HG03159 (cell line): ENCODE measurements around the gene GBX1.

Experiments
- ATAC-seq: cut with Tn5 transposase; IDR thresholded peaks from one replicate; pipeline ENCODE4 v1.9.1; 2021; ENCODE audit warnings: mild to moderate bottlenecking, moderate library complexity; ENCODE audit not compliant: unreplicated experiment

GBX1 gene

GRCh38 chr7:151194188-151194587, 26.7 kb upstream of the GBX1 start:
- no peak for ATAC-seq

DNA sequence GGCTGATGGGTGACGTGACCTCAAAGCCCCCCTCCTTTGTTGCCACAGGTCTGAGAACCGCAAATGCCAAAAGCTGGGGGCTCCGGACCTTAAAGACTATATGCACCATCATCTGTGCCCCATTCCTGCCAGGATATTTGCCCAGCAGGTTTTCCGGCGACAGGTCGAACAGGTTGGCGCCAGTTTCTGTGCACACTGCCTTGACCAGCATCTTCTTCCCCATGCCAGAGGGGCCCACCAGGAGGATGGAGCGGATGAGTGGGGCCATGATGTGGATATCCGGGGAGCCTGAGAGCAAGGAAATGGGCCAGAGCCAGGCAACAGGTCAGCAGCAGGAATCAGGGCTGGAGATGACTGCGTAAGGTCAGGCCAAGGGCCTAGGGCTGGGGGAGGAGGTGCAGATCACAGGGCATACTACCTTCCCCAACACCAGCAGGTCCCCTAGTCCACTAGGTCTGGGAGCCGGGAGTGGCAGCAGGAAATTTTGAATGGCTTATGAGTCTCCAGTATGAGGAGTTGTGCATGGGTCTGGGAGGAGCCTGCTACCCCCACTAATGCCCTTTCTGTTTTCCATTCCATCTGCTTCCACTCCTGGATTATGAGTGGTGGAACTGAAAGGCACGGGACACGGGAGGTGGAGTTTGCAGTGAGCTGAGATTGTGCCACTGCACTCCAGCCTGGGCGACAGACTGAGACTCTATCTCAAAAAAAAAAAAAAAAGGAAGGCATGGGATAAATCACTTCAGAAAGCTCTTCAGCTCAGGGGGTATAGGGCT, 25.9 kb upstream of the GBX1 start:
- no peak for ATAC-seq

- ATAC-seq: no peak
Measured at GRCh38 chr7:151192002-151192539, 24.6 kb upstream of the GBX1 start.

- ATAC-seq: no peak
Measured at GRCh38 chr7:151191544-151191943, 24.1 kb upstream of the GBX1 start.

- ATAC-seq: no peak
Measured at GRCh38 chr7:151189038-151189437, 21.5 kb upstream of the GBX1 start.

DNA sequence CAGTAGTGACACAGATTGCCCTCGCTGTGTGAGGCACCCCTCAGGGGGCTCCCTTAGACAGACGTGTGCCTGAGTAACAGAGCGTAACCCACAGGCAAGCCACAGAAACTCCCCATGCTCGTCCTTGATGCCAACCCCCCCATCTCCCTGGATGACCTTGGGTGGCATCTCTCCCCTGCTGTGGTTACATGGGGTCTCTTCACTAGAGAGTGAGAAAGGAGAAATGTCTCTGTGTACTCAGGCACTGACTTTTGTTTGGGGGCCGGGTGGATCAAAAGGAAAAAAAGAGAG, 20.7 kb upstream of the GBX1 start:
- no peak for ATAC-seq

DNA sequence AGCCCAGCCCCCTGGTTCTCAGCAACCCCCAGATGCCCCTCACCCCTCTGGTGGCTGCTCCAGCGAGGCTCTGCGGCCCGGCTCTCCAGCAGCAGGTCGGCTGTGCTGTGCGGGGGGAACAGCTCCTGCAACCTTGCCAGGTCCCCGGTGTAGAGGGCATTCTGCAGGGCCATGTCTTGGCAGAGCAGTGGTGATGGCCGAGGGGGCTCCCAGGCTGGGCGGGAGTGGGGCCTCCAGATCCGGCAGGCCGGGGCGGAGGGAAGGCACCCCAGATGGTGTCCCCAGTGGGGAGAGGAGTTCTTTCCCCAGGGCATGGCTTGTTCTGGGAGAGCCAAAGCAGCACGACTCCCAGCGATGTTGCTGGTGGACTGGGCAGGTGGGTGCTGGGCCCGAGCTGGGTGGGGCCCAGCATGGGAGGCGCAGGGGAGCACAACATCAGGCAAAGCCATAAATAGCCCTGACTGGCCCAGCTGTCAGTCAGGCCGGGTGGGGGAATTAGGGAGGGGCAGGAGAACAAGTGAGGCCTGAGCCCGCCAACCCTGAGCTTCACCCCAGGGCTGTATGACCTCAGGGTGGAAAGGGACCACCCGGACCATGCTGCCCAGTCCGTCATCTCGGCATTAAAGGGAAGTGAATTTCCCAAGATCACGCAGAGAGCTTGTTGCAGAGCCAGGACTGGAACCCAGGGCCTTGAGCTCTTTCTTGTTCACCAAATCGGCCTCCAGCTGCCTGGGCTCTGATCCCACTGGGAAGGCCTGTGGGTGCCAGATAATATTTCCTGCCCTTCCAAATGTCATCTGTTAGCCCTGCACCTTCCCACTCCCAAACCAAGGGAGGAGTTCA, 20.1 kb upstream of the GBX1 start:
- ATAC-seq: no peak

- ATAC-seq: no peak
Measured at GRCh38 chr7:151186640-151187408, 19.3 kb upstream of the GBX1 start, which contains the start of gene ASB10. Gene ASB10 (minus strand): TSS chr7:151187250. CDS start chr7:151187130, 120 bp downstream.

GRCh38 chr7:151185762-151186639, 18.5 kb upstream of the GBX1 start:
- ATAC-seq: no peak

DNA sequence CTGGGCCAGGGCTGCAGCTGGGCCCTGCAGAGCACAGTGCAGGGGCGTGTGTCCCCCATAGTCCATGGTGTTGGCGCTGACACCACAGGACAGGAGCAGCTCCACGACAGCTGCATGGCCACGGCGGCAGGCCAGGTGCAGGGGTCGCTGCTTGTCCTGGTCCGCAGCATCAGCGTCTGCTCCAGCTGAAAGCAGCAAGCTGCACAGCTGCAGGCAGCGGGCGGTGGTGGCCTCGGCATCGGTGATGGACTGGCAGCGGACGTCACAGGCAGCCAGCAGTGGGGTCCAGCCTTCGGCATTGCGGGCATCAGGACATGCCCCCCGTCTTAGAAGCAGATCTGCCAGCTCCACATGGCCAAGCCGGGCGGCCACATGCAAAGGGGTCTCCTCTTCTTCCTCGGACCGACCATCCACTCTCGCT, 13.5 kb upstream of the GBX1 start:
- ATAC-seq: no peak

DNA sequence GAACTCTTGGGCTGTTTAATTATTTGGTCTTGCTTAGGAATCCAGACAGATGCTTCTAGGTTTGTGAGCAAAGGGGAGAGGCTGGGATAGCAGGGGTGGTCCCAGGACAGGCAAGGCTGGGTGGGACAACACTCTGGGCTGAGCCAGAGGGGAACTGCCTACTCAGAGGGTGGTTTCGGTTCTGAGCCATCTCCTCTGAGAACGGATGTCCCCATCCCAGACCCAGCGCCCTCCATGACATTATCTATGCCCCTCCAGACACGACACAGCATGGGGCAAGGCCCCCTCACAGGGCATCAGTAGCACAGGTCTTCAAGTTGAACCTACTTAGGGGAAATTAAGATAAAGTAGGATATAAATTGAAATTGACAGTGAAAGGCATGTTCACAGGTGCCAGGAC, 12.5 kb upstream of the GBX1 start:
- no peak for ATAC-seq

- no peak for ATAC-seq
Measured at GRCh38 chr7:151179287-151179860, 11.9 kb upstream of the GBX1 start.

GRCh38 chr7:151178831-151179230, 11.3 kb upstream of the GBX1 start:
- no peak for ATAC-seq

DNA sequence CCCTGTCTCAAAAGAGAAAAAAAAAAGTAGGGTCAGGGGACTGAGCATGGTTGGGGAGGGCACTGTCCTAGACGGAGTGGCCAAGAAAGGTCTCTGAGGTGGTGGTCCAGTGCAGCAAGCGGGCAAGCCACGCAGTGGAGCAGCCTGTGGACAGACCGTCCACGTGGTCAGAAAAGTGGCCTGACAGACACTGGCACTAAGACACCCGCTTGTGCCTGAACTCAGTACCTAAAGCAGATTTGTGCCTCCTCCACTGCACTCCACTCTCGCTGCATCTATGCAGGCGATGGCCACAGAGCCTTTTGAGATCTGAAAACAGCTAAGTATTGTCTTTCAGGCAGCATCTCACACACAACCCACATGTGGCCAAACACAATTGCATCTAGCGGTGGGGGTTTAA, 10.7 kb upstream of the GBX1 start:
- no peak for ATAC-seq

DNA sequence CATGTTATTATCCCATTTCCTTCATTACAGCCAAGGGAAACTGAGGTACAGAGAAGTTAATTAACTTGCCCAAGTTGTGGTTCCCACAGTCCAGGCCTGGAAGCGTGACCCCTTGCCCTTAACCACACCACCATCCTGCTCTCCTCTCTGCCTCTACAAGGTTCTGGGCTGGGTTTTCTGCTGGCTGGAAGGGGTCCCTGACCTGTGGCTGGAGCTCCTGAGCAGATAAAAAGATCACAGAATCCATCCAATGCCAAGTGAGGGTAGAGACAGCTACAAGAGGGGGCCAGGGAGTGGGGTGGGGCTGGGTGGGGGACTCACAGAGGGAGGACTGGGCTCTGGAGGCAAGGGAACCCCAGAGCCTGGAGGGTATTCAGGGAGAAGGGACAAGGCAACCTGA, 9.8 kb upstream of the GBX1 start:
- ATAC-seq: no peak

DNA sequence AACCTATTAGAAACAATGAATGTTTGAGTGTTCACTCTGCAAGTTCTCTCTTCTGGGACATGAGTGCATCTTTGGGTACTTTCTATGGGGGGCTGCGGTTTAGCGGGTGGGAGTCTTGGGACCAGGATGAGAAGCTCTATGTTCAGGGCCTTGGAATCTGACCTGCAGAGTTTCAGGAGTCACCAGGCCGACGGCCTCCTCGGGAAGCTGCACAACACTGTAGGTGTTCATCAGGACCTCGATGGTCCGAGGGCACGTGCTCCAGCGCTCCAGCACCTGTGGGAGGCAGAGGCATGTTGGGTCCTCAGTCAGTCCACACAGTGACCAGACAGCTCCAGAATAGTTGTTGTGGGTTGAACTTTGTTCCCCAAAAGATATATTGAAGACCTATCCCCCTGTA, 8.9 kb upstream of the GBX1 start:
- no peak for ATAC-seq

DNA sequence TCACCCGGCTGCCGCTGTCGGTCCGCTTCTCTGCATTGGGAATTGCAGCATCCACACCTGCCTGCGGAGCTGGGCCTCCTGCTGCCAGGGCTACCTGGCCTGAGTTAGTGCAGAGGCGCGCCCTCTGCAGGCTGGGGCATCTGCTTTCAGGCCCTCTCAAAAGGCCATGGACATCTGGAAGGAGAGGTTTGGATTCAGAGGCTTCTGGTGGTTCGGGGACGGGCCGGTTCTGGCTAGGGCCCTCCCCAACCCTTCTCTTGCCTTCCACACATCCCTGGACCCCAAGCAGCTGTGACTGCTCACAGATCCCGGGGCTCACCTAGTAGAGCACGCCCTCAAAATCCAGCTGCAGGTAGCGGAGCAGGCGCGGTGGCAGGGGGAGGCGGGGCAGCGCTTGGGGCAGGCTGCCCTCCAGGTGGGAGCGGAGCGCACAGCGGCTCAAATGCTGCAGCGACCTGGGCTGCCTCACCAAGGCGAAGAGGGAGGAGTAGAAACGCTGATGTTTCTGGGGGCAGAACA, 8.4 kb upstream of the GBX1 start:
- no peak for ATAC-seq

DNA sequence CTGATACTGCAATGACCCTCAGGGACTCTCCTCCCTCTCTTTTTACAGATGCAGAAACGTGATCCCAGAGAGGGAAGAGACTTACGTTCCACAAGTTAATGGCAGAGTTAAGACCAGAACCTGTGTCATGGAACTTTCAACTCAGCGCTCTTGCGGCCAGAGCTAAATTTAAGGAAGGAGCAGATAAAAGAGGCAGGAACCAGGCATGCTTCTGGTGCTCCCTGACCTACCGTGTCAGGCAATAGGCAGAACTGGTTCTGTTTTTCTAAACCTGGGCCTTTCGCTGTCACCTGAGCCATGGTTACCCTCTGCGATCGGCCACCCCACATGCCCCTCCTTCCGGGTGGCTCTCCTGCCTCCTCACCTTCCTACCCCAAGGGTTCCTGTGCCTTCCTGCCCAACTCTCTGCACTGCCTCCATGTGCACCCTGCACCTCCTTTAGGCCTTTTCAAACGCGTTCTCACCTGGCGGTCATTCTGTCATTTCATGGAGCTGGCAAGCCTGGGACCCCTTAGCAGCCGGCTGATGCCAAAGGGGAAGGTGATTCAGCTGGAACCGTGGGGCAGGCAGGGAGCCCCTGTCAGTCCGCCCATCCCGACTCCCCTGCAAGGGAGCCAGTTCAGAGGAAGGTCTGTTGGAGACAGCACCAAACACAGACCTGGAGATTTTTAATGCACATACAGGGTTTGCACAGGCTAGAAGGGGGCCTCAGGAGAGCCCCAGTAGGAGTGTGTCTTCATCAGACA, 7.7 kb upstream of the GBX1 start:
- ATAC-seq: no peak
